ENCODE measurements around the gene OXTR. TPM values are rescaled to one million over a fixed set of nuclear protein-coding genes. Genes with fewer than 3 reads are reported as not detected.

The OXTR gene
- total and polyA plus RNA-seq, 2 experiments from 2014 or later = 5.5 to 9.3 TPM

DNA sequence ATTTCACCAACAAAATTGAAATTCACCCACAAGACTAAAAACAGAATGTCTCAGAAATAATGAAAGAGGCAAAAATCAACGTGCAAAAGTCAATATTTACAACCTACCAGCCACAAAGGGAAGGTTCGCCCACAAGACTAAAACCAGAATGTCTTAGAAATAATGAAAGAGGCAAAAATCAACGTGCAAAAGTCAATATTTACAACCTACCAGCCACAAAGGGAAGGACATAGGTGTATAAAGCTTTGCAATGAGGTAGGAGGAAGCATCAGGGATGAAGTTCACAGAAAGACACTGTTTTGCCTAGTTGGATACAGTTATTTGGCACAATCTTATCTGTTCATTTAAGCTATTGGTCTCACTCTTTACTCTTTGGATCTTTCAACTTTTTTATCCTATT, 14.3 kb downstream of the OXTR start:
- Mint-ChIP-seq H3K4me3 (no peak overlapping the region), H3K36me3 (ENCODE audit: low read depth) (no peaks in the 10 kb centered on the region; the same call in 2 of the 3 replicates), H3K4me1 (peaks cover 3% of the 10 kb centered on the region; the same call in 2 of the 3 replicates), H3K27me3 (ENCODE audit: insufficient read depth, low read depth, poor library complexity) (peaks cover 5% of the 10 kb centered on the region), H3K27ac (no peak overlapping the region), H3K9me3 (no peaks in the 10 kb centered on the region)
- DNase-seq (ENCODE audit: low spot score) (no peak), ATAC-seq (no peak)
- peaks cover 6% of the 10 kb centered on the region; the same call in 1 of the 2 replicates for H4K20me1 ChIP-seq (replicated peaks; ENCODE audit: insufficient read depth)
- H3K79me2 ChIP-seq (replicated peaks; ENCODE audit: insufficient read depth) = no peaks in the 10 kb centered on the region
- no peaks in the 10 kb centered on the region for H3K27me3 ChIP-seq (ENCODE audit: insufficient read depth)
- no peak overlapping the region for H2AFZ ChIP-seq
- H3F3A ChIP-seq (replicated peaks; ENCODE audit: low read depth) = no peaks in the 10 kb centered on the region
- H3K27ac ChIP-seq (ENCODE audit: low read depth) = no peak overlapping the region
- no peaks in the 10 kb centered on the region for H3K9me2 ChIP-seq (ENCODE audit: insufficient read depth)
- TF ChIP-seq EZH2phosphoT487 (IDR thresholded peaks at IDR 0.05; ENCODE audit: unreplicated experiment) (no peak), CREB1 (CRISPR knock-in tag; IDR thresholded peaks at IDR 0.05; ENCODE audit: low read depth) (no peak), STAT1 (IDR thresholded peaks at IDR 0.05; ENCODE audit: unreplicated experiment) (no peak), NANOG (IDR thresholded peaks at IDR 0.05; ENCODE audit: borderline replicate concordance) (no peak), ZNF331 (CRISPR knock-in tag; IDR thresholded peaks at IDR 0.05; ENCODE audit: low read depth) (no peak), EZH2 (IDR thresholded peaks at IDR 0.05; ENCODE audit: low read depth, unreplicated experiment) (no peak), ZNF114 (CRISPR knock-in tag; IDR thresholded peaks at IDR 0.05) (no peak), POLR2AphosphoS5 (IDR thresholded peaks at IDR 0.05; ENCODE audit: low read depth) (no peak), JUNB (IDR thresholded peaks at IDR 0.05; ENCODE audit: unreplicated experiment) (no peak)
- TF ChIP-seq, protein P1, sequence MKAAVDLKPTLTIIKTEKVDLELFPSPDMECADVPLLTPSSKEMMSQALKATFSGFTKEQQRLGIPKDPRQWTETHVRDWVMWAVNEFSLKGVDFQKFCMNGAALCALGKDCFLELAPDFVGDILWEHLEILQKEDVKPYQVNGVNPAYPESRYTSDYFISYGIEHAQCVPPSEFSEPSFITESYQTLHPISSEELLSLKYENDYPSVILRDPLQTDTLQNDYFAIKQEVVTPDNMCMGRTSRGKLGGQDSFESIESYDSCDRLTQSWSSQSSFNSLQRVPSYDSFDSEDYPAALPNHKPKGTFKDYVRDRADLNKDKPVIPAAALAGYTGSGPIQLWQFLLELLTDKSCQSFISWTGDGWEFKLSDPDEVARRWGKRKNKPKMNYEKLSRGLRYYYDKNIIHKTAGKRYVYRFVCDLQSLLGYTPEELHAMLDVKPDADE (IDR thresholded peaks at IDR 0.05) = no peak
- TF ChIP-seq, protein P2, sequence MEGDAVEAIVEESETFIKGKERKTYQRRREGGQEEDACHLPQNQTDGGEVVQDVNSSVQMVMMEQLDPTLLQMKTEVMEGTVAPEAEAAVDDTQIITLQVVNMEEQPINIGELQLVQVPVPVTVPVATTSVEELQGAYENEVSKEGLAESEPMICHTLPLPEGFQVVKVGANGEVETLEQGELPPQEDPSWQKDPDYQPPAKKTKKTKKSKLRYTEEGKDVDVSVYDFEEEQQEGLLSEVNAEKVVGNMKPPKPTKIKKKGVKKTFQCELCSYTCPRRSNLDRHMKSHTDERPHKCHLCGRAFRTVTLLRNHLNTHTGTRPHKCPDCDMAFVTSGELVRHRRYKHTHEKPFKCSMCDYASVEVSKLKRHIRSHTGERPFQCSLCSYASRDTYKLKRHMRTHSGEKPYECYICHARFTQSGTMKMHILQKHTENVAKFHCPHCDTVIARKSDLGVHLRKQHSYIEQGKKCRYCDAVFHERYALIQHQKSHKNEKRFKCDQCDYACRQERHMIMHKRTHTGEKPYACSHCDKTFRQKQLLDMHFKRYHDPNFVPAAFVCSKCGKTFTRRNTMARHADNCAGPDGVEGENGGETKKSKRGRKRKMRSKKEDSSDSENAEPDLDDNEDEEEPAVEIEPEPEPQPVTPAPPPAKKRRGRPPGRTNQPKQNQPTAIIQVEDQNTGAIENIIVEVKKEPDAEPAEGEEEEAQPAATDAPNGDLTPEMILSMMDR (conservative IDR thresholded peaks at IDR 0.05; ENCODE audit: low read depth in 2 of 2) = no peak
- TF ChIP-seq, protein P3, sequence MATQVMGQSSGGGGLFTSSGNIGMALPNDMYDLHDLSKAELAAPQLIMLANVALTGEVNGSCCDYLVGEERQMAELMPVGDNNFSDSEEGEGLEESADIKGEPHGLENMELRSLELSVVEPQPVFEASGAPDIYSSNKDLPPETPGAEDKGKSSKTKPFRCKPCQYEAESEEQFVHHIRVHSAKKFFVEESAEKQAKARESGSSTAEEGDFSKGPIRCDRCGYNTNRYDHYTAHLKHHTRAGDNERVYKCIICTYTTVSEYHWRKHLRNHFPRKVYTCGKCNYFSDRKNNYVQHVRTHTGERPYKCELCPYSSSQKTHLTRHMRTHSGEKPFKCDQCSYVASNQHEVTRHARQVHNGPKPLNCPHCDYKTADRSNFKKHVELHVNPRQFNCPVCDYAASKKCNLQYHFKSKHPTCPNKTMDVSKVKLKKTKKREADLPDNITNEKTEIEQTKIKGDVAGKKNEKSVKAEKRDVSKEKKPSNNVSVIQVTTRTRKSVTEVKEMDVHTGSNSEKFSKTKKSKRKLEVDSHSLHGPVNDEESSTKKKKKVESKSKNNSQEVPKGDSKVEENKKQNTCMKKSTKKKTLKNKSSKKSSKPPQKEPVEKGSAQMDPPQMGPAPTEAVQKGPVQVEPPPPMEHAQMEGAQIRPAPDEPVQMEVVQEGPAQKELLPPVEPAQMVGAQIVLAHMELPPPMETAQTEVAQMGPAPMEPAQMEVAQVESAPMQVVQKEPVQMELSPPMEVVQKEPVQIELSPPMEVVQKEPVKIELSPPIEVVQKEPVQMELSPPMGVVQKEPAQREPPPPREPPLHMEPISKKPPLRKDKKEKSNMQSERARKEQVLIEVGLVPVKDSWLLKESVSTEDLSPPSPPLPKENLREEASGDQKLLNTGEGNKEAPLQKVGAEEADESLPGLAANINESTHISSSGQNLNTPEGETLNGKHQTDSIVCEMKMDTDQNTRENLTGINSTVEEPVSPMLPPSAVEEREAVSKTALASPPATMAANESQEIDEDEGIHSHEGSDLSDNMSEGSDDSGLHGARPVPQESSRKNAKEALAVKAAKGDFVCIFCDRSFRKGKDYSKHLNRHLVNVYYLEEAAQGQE (IDR thresholded peaks at IDR 0.05; ENCODE audit: unreplicated experiment) = no peak
- TF ChIP-seq, protein P4, sequence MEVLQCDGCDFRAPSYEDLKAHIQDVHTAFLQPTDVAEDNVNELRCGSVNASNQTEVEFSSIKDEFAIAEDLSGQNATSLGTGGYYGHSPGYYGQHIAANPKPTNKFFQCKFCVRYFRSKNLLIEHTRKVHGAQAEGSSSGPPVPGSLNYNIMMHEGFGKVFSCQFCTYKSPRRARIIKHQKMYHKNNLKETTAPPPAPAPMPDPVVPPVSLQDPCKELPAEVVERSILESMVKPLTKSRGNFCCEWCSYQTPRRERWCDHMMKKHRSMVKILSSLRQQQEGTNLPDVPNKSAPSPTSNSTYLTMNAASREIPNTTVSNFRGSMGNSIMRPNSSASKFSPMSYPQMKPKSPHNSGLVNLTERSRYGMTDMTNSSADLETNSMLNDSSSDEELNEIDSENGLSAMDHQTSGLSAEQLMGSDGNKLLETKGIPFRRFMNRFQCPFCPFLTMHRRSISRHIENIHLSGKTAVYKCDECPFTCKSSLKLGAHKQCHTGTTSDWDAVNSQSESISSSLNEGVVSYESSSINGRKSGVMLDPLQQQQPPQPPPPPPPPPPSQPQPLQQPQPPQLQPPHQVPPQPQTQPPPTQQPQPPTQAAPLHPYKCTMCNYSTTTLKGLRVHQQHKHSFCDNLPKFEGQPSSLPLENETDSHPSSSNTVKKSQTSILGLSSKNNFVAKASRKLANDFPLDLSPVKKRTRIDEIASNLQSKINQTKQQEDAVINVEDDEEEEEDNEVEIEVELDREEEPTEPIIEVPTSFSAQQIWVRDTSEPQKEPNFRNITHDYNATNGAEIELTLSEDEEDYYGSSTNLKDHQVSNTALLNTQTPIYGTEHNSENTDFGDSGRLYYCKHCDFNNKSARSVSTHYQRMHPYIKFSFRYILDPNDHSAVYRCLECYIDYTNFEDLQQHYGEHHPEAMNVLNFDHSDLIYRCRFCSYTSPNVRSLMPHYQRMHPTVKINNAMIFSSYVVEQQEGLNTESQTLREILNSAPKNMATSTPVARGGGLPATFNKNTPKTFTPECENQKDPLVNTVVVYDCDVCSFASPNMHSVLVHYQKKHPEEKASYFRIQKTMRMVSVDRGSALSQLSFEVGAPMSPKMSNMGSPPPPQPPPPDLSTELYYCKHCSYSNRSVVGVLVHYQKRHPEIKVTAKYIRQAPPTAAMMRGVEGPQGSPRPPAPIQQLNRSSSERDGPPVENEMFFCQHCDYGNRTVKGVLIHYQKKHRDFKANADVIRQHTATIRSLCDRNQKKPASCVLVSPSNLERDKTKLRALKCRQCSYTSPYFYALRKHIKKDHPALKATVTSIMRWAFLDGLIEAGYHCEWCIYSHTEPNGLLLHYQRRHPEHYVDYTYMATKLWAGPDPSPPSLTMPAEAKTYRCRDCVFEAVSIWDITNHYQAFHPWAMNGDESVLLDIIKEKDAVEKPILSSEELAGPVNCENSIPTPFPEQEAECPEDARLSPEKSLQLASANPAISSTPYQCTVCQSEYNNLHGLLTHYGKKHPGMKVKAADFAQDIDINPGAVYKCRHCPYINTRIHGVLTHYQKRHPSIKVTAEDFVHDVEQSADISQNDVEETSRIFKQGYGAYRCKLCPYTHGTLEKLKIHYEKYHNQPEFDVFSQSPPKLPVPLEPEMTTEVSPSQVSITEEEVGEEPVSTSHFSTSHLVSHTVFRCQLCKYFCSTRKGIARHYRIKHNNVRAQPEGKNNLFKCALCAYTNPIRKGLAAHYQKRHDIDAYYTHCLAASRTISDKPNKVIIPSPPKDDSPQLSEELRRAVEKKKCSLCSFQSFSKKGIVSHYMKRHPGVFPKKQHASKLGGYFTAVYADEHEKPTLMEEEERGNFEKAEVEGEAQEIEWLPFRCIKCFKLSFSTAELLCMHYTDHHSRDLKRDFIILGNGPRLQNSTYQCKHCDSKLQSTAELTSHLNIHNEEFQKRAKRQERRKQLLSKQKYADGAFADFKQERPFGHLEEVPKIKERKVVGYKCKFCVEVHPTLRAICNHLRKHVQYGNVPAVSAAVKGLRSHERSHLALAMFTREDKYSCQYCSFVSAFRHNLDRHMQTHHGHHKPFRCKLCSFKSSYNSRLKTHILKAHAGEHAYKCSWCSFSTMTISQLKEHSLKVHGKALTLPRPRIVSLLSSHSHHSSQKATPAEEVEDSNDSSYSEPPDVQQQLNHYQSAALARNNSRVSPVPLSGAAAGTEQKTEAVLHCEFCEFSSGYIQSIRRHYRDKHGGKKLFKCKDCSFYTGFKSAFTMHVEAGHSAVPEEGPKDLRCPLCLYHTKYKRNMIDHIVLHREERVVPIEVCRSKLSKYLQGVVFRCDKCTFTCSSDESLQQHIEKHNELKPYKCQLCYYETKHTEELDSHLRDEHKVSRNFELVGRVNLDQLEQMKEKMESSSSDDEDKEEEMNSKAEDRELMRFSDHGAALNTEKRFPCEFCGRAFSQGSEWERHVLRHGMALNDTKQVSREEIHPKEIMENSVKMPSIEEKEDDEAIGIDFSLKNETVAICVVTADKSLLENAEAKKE (CRISPR knock-in tag; IDR thresholded peaks at IDR 0.05) = no peak
- H3K4me3 ChIP-seq = no peak overlapping the region
- no peak overlapping the region for H3K4me2 ChIP-seq
- no peaks in the 10 kb centered on the region for H3K4me1 ChIP-seq (ENCODE audit: insufficient read depth)
- H3K36me3 ChIP-seq (ENCODE audit: insufficient read depth) = no peaks in the 10 kb centered on the region
